Measurements from ENCODE around the gene NUDC.
A peak's percentile ranks its signal among the peaks of the same experiment; 100 is the strongest.

NUDC gene

GRCh38 chr1:26991310-26992116 lies 70.0 kb downstream of the NUDC start:
- no peak for DNase-seq (ENCODE audit: low spot score)

- peak; percentile 31 for DNase-seq (ENCODE audit: low spot score)
Measured at GRCh38 chr1:26993237-26994019, 71.9 kb downstream of the NUDC start, which contains the start of gene TRNP1. Gene TRNP1 (plus strand): TSS chr1:26993692. CDS start chr1:26993787, 95 bp downstream.

- no peak for DNase-seq (ENCODE audit: low spot score)
Measured at GRCh38 chr1:26994020-26994786, 72.7 kb downstream of the NUDC start.

- no peak for DNase-seq (ENCODE audit: low spot score)
Measured at GRCh38 chr1:26994787-26995517, 73.4 kb downstream of the NUDC start.

- DNase-seq (ENCODE audit: low spot score) = no peak
Measured at GRCh38 chr1:26996024-26996423, 74.5 kb downstream of the NUDC start.
